Prostate gland (tissue), 2 donors: ENCODE results near the gene FMO4.

ENCODE experiments used
- CTCF ChIP-seq, 4 experiments: fragments of 200-600 bp in 2 of 4; fragments of 450-650 bp in 2 of 4; sonication (generic) in 2 of 4; IDR thresholded peaks; 1 replicate in 3 of 4; 2 replicates in 1 of 4; pipeline ENCODE4 v1.5.1; 2016 to 2019; ENCODE audit warnings: antibody characterized with exemption in 4 of 4, mild to moderate bottlenecking in 2 of 4, moderate library complexity in 2 of 4
- POLR2AphosphoS5 ChIP-seq: sonication (generic); formaldehyde crosslinking; IDR thresholded peaks from one replicate; pipeline ENCODE4 v1.6.1; 2017; ENCODE audit warnings: antibody characterized with exemption

- TF ChIP-seq POLR2AphosphoS5 (no peak), CTCF (IDR thresholded peaks at IDR 0.05) (no peak)
Observed at GRCh38 chr1:171265686-171266085, 48.3 kb upstream of the FMO4 start.
